Spleen (tissue), 7 donors: ENCODE data around the gene UBN1.

Experiments used
- POLR2A ChIP-seq, 3 donors: fragments of 450-650 bp; IDR thresholded peaks; one replicate each; pipeline ENCODE4 v1.5.1; 2017; ENCODE audit warnings: antibody characterized with exemption in 3 of 3, mild to moderate bottlenecking in 1 of 3
- POLR2AphosphoS5 ChIP-seq, 3 donors: sonication (generic); formaldehyde crosslinking; IDR thresholded peaks; one replicate each; pipeline ENCODE4 v1.5.1; 2017; ENCODE audit warnings: antibody characterized with exemption in 3 of 3
- TF ChIP-seq, protein P1 (sequence below), 11 experiments: fragments of 200-600 bp in 7 of 11; fragments of 450-650 bp in 4 of 11; sonication (generic) in 4 of 11; IDR thresholded peaks in 8 of 11; conservative IDR thresholded peaks in 3 of 11; 1 replicate in 7 of 11; 2 replicates in 4 of 11; pipeline versions ENCODE4 v1.4.0 to v1.8.0; 2016 to 2021; ENCODE audit warnings: antibody characterized with exemption in 11 of 11, inconsistent platforms in 4 of 11, mild to moderate bottlenecking in 1 of 11
- donor health status: DM: no; HTN: no; CAD: no; lungs with moderate emphysema.
- donor health status: DM: no; HTN: no; CAD: no.
- donor health status: DM: no; HTN: no; CAD: no.

DNA sequence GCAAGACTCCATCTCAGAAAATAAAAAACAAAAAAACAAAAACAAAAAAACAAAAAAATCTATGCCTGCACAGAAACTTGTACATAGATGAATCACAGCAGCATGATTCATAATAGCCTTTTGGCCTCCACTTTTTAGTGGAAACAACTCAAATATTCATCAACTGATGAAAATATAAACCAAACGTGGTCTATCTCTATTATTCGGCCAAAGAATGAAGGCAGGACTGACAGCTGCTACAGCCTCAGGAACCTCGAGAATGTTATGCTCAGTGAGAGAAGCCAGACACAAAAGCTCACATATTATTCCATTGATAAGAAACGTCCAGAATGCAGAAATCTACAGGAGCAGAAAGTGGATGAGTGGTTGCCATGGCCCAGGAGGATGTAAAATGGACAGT lies 69.8 kb downstream of the UBN1 start:
- no peak for TF ChIP-seq POLR2A (IDR thresholded peaks at IDR 0.05)
- TF ChIP-seq, protein P1, sequence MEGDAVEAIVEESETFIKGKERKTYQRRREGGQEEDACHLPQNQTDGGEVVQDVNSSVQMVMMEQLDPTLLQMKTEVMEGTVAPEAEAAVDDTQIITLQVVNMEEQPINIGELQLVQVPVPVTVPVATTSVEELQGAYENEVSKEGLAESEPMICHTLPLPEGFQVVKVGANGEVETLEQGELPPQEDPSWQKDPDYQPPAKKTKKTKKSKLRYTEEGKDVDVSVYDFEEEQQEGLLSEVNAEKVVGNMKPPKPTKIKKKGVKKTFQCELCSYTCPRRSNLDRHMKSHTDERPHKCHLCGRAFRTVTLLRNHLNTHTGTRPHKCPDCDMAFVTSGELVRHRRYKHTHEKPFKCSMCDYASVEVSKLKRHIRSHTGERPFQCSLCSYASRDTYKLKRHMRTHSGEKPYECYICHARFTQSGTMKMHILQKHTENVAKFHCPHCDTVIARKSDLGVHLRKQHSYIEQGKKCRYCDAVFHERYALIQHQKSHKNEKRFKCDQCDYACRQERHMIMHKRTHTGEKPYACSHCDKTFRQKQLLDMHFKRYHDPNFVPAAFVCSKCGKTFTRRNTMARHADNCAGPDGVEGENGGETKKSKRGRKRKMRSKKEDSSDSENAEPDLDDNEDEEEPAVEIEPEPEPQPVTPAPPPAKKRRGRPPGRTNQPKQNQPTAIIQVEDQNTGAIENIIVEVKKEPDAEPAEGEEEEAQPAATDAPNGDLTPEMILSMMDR (IDR thresholded peaks at IDR 0.05 in 8 of 11, conservative IDR thresholded peaks at IDR 0.05 in 3 of 11), result no peak
- no peak for TF ChIP-seq POLR2AphosphoS5 (IDR thresholded peaks at IDR 0.05)
